HL-60/S4 treated with phorbol 12-myristate 13-acetate at 8.2 ng/mL for 4 days and 3 days (cell line): Measurements from ENCODE around the gene INTS4.
"Not testable (repeated sequence)": the region's sequence is repeated elsewhere in the genome, so short reads cannot be mapped to it uniquely, and the experiment has no call there.

ENCODE experiments used
- in situ Hi-C: fragments of 300-500 bp; cut with MboI; formaldehyde crosslinking; loops from 2 replicates; pipeline ENCODE4 v1.15.0; 2022; ENCODE audit warnings: low sequenced_read_pairs

The INTS4 gene

DNA sequence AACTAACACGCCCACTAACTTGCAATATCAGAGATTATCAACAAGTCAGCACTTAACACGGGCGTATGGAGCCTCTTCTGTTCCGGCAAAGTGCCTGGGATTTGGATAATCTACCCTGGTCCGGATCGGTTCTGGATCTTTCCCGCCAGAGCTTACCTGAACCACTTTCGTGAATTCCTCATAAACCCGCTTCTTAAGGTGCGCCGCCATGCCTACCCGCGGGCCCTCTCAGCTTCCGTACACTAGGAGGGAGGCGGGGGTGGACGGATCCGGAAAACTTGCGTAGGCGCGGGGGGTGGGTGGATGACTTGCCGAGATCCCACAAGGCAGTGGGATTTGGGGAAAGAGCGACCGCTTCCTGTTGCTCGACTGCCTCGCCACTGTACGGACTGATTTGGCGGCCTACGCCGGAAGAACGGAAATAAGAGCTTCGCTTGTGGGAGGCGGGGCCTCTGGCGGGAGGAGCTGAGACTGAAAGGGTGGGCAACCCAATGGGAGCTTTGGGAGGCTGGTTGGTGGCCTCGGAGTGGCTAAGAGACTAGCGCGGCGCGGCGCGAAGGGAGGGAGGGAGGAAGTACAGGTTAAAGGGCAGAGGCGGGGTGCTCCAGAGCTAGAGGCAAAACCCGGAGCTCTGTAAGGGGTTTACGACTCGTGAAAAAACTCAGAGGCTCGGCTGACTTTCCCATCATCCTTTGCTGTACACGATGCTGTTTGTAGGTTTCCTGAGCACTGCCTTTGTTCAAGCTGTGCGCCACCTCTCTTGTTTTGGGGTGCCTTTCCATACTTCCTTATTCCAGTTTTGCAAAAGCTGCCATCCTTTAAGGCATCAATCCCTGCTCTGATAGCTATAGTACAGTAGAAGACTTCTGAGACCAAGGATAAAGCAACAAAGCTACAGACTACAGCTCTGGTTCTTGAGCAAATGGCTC is at the start of gene INTS4:
INTS4 (minus strand) TSS at position 235 of the 929 bp plus-strand sequence; CDS start at position 210, 25 bp downstream.
- in situ Hi-C loops, result no loop called here

- in situ Hi-C loops, result no loop called here
Observed at GRCh38 chr11:78041843-78042440, 47.5 kb upstream of the INTS4 start.

GRCh38 chr11:78041380-78041719 is 46.9 kb upstream of the INTS4 start:
- in situ Hi-C loops, result not testable (repeated sequence)

DNA sequence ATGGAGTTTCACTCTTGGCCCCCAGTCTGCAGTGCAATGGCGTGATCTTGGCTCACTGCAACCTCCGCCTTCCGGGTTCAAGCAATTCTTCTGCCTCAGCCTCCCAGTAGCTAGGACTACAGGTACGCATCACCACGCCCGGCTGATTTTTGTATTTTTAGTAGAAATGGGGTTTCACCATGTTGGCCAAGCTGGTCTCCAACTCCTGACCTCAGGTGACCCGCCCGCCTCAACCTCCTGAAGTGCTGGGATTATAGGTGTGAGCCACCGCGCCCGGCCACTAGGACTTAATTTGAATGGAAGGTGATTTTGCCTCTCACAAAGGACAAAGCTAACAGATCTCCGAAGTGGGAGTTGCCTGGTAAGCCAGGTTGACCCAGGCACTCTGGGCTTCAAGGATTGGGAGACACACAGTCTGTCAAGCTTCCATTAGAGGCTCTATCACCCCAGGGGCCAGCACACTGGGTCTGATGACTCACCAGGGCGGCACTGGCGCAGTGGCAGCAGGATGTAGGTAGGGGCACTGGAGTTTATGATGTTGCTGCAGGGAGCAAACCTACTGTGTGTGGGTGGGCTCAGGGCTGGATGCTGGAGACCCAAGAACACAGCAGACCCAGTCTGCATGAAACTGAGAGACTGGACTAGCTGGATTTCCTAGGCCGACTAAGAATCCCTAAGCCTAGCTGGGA is 46.4 kb upstream of the INTS4 start:
- in situ Hi-C loops, result no loop called here

- in situ Hi-C loops, result no loop called here
Observed at GRCh38 chr11:78039919-78040671, 45.6 kb upstream of the INTS4 start.

GRCh38 chr11:78039391-78039918 is 45.0 kb upstream of the INTS4 start:
- in situ Hi-C loops, result no loop called here

- in situ Hi-C loops, result no loop called here
Observed at GRCh38 chr11:78038697-78039313, 44.3 kb upstream of the INTS4 start.

- in situ Hi-C loops, result no loop called here
Observed at GRCh38 chr11:78037825-78038620, 43.6 kb upstream of the INTS4 start.

DNA sequence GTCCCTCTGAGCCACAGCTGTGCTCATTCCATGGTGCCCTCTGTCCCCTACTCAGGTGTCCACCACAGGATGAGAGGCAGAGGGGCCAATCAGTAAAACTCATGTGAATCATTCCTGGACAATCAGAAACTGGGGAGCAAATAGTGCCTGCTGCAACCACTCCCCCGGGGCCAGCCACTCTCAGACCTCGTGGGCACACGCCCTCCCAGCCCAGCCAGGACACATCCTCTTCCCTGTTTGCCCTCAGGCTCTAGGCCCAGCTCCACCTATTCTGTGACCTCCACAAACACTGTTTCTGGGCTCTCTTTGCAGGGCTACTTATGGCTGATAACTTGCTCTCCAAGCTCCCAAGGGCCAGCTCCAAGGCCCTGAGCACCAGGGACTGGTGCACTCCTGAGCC is 42.6 kb upstream of the INTS4 start:
- in situ Hi-C loops, result no loop called here

- in situ Hi-C loops, result no loop called here
Observed at GRCh38 chr11:78036313-78036712, 41.8 kb upstream of the INTS4 start.

DNA sequence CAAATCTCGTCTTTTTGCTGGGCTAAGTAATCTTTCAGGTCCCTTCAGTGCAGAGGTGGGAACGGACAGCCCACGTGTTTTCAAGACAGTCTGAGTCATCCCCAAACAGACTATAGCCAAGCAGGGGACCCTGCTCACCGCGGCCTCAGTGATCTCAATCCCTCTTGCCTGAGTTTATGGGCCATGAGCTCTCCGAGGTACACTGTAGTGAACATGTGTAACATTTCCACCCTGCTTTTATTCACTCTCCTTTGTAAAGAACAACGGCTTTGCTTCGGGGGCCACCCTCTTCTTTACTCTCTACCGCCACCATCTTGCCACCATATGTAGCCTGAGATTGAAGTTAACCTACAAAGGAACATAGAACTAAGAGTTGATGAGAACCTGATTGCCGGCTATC is 40.2 kb upstream of the INTS4 start:
- in situ Hi-C loops, result no loop called here

DNA sequence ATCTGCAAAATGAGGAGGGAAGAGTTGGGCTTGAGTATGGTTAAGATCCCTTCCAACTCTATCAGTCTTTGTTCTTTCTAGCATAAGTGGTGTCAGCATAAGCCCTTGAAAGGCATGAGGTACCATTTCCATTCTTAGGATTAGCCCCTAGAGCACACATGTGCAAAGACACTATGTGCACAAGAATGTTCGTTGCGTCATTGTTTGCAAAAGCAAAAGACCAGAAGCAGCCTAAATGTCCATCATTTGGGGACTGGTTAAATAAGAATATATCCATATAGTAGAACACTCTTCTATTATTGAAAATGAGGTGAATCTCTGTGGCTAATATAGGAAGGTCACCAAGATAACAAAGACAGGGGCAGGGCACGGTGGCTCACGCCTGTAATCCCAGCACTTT is 38.6 kb upstream of the INTS4 start:
- in situ Hi-C loops, result no loop called here

DNA sequence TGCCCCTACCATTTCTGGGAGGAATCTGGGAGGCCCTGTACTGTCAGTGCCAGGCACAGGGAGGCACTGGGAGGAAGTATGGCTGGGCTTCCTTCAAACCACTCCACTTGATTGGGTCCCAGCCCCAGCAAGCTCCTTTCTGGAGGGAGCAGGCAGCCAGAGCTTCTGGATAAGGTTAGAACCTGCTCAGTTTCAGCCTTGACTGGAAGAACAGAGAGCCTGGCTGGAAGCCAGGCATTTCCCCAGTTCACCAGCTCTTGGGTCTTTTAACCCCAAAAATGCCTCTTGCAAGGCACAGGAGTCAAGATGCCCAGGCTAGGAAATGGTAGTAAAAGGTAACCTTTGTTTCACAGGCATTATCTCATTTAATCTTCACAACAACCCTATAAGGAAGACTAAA is 37.6 kb upstream of the INTS4 start:
- in situ Hi-C loops, result no loop called here

DNA sequence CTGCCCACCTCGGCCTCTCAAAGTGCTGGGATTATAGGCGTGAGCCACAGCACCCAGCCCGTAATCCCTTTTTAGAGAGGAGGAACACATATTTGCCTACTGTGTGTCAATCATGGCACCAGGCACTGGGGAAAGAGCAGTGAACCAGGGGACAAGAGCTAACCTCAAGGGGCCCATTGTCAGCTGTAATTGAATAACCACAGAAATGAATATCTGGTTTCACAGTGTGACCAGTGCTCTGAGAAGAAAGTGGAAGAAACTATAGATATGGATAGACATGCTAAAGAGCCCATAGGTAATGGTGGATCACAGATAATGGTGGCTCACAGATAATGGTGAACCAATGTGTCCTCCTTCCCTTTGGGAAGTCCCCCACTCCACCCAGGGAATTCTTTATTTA is 37.2 kb upstream of the INTS4 start:
- in situ Hi-C loops, result no loop called here

DNA sequence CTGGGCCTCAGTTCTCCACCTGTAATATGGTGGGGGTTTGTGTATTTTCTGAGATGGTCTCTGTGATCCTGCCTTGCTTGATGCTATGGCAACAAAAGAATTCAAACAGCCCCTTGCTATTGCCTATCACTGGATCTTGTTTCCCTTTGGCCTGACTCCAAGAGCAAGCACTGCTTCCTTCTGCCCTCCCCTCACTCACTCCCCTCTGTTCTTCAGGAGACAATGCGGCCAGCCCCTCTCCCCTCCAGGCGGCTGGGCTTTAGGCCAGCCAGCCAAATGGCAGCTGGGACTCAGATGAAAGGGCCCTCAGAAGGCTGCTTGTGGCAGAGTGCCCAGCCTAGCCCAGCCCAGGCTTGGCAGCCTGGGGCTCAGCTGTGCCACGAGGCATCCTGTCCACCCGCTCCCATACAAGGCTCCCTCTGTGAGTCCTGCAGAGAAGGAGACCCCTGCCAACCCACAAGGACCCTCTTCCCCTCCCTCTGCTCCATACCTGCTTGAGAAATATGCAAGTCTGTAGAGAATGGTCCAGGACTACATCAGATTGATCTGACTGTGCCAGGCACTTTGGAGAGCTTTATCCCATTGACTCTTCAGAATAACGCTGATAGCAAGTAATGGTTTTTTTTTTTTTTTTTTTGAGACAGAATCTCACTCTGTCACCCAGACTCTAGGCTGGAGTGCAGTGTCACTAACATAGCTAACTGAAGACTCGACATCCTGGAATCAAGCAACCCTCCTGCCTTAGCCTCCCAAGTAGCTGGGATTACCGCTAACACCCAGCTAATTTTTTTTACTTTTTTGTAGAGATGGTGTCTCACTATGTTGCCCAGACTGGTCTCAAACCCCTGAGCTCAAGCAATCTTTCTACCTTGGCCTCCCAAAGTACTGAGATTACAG is 36.2 kb upstream of the INTS4 start:
- in situ Hi-C loops, result no loop called here

DNA sequence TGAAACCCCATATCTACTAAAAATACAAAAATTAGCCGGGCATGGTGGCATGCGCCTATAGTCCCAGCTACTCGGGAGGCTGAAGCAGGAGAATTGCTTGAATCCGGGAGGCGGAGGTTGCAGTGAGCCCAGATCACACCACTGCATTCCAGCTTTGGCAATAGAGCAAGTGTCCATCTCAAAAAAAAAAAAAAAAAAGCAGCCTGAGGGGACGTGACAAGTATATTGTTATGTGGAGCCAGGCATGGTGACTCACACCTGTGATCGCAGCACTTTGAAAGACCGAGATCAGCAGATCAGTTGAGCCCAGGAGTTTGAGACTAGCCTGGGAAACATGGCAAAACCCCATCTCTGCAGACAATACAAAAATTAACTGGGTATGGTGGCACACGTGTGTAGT is 34.0 kb upstream of the INTS4 start:
- in situ Hi-C loops, result not testable (repeated sequence)

DNA sequence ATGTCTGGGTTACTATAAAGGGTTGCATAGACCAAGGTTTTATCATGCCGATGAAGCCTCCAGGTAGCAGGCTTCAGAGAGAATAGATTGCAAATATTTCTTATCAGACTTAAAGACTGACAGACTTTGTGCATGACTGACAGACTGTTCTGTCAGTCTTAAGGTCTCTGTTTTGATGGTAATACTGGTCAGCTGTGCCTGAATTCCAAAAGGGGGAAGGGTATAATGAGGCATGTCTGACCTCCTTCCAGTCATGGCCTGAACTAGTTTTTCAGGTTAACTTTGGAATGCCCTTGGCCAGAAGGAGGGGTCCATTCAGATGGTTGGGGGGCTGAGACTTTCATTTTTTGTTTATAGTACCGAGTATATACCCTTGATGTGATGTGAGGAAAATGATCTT is 33.3 kb upstream of the INTS4 start:
- in situ Hi-C loops, result no loop called here

GRCh38 chr11:78025378-78025777 is 30.9 kb upstream of the INTS4 start:
- in situ Hi-C loops, result no loop called here

GRCh38 chr11:78023426-78023825 is 29.0 kb upstream of the INTS4 start:
- in situ Hi-C loops, result no loop called here
